ENCODE data around the gene WDR36.

DNA sequence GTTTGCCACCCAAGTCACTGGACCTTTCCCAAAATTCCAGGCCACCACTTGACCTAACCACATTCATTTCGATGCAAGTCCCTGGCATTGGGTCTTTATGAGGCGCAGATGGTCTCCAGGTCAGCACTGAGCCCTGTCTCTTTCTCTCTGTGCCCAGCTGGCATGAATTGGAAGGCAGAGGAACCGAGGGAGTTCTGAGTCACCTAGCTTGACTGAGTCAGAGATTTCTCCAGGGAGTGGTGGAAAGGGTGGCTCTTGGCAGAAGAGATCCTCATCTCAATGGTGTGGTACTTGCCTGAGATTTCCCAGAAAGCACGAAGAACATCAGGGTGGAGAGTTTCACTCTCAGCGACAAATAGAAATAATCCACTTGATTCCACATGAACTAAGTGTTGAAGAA lies 43.8 kb downstream of the WDR36 start:
- TF ChIP-seq KDM1A (IDR thresholded peaks at IDR 0.05; ENCODE audit: borderline replicate concordance, low read length): no peak
- TF ChIP-seq SIN3A (conservative IDR thresholded peaks at IDR 0.05 in 1 of 2, IDR thresholded peaks at IDR 0.05 in 1 of 2; ENCODE audit: low read depth in 1 of 2, low read length in 2 of 2): no peak
- TF ChIP-seq, protein P1, sequence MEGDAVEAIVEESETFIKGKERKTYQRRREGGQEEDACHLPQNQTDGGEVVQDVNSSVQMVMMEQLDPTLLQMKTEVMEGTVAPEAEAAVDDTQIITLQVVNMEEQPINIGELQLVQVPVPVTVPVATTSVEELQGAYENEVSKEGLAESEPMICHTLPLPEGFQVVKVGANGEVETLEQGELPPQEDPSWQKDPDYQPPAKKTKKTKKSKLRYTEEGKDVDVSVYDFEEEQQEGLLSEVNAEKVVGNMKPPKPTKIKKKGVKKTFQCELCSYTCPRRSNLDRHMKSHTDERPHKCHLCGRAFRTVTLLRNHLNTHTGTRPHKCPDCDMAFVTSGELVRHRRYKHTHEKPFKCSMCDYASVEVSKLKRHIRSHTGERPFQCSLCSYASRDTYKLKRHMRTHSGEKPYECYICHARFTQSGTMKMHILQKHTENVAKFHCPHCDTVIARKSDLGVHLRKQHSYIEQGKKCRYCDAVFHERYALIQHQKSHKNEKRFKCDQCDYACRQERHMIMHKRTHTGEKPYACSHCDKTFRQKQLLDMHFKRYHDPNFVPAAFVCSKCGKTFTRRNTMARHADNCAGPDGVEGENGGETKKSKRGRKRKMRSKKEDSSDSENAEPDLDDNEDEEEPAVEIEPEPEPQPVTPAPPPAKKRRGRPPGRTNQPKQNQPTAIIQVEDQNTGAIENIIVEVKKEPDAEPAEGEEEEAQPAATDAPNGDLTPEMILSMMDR (IDR thresholded peaks at IDR 0.05; ENCODE audit: control extremely low read depth in 1 of 3, insufficient read depth in 1 of 3, low read depth in 1 of 3, low read length in 3 of 3): no peak
- no peak for TF ChIP-seq SUZ12 (IDR thresholded peaks at IDR 0.05; ENCODE audit: low read length)
- no peak for TF ChIP-seq POLR2AphosphoS5 (IDR thresholded peaks at IDR 0.05; ENCODE audit: low read depth, low read length)
- TF ChIP-seq POLR2A (IDR thresholded peaks at IDR 0.05; ENCODE audit: control extremely low read depth in 1 of 2, low read depth in 2 of 2, low read length in 2 of 2): no peak
- TF ChIP-seq RAD21 (IDR thresholded peaks at IDR 0.05 in 1 of 2, conservative IDR thresholded peaks at IDR 0.05 in 1 of 2; ENCODE audit: low read depth in 2 of 2, low read length in 2 of 2): no peak
- no peak for TF ChIP-seq RXRA (IDR thresholded peaks at IDR 0.05; ENCODE audit: insufficient read depth, low read depth, low read length)
- TF ChIP-seq TCF12 (IDR thresholded peaks at IDR 0.05; ENCODE audit: low read depth, low read length): no peak
- no peak for TF ChIP-seq SP1 (IDR thresholded peaks at IDR 0.05; ENCODE audit: low read depth, low read length)
- no peak for TF ChIP-seq MAFK (IDR thresholded peaks at IDR 0.05; ENCODE audit: low read depth, low read length)
- no peak for TF ChIP-seq RFX5 (IDR thresholded peaks at IDR 0.05; ENCODE audit: borderline replicate concordance, low read depth, low read length)
